IMR-90 (cell line): ENCODE data around the gene LARP4B.

Experiments used
- BHLHE40 ChIP-seq: fragments of 150-350 bp; IDR thresholded peaks from 2 replicates; pipeline ENCODE4 v1.6.1; 2016; ENCODE audit warnings: mild to moderate bottlenecking, low read depth, low read length
- CEBPB ChIP-seq: IDR thresholded peaks from 2 replicates; pipeline ENCODE4 v1.6.1; 2012; ENCODE audit warnings: low read depth, low read length, improper control_type of control experiment
- CHD1 ChIP-seq: IDR thresholded peaks from 2 replicates; pipeline ENCODE4 v1.6.1; 2012; ENCODE audit warnings: low read depth, low read length, improper control_type of control experiment
- MAFK ChIP-seq: IDR thresholded peaks from 2 replicates; pipeline ENCODE4 v1.6.1; 2012; ENCODE audit warnings: low read depth, low read length, improper control_type of control experiment
- MAZ ChIP-seq: IDR thresholded peaks from 2 replicates; pipeline ENCODE4 v1.6.1; 2012; ENCODE audit warnings: low read depth, mild to moderate bottlenecking, low read length, improper control_type of control experiment, moderate library complexity, borderline replicate concordance
- MXI1 ChIP-seq: IDR thresholded peaks from 2 replicates; pipeline ENCODE4 v1.6.1; 2012; ENCODE audit warnings: low read depth, mild to moderate bottlenecking, low read length, moderate library complexity, borderline replicate concordance
- POLR2A ChIP-seq: IDR thresholded peaks from 2 replicates; pipeline ENCODE4 v1.6.1; 2012; ENCODE audit warnings: mild to moderate bottlenecking, low read depth, low read length
- RAD21 ChIP-seq: IDR thresholded peaks from 2 replicates; pipeline ENCODE4 v1.6.1; 2012; ENCODE audit warnings: low read length, improper control_type of control experiment
- RCOR1 ChIP-seq: IDR thresholded peaks from 2 replicates; pipeline ENCODE4 v1.6.1; 2012; ENCODE audit warnings: mild to moderate bottlenecking, low read length, improper control_type of control experiment; ENCODE audit not compliant: insufficient replicate concordance
- RFX5 ChIP-seq: IDR thresholded peaks from 2 replicates; pipeline ENCODE4 v1.8.0; 2012; ENCODE audit warnings: low read depth, mild to moderate bottlenecking, low read length, moderate library complexity
- SMC3 ChIP-seq: fragments of 150-350 bp; IDR thresholded peaks from 2 replicates; pipeline ENCODE4 v1.6.1; 2016; ENCODE audit warnings: low read depth, mild to moderate bottlenecking, antibody characterized with exemption, low read length, moderate library complexity
- TF ChIP-seq, protein P1 (sequence below): conservative IDR thresholded peaks from 2 replicates; pipeline ENCODE4 v1.5.1; 2012; ENCODE audit warnings: mild to moderate bottlenecking, low read depth, low read length, improper control_type of control experiment
- TF ChIP-seq, protein P2 (sequence below): fragments of 150-350 bp; IDR thresholded peaks from 2 replicates; pipeline ENCODE4 v1.6.1; 2017; ENCODE audit warnings: mild to moderate bottlenecking, antibody characterized with exemption, low read length, low read depth
- TF ChIP-seq, protein P3 (sequence below): fragments of 150-350 bp; IDR thresholded peaks from 2 replicates; pipeline ENCODE4 v1.6.1; 2016; ENCODE audit warnings: low read depth, mild to moderate bottlenecking, low read length, moderate library complexity, borderline replicate concordance

DNA sequence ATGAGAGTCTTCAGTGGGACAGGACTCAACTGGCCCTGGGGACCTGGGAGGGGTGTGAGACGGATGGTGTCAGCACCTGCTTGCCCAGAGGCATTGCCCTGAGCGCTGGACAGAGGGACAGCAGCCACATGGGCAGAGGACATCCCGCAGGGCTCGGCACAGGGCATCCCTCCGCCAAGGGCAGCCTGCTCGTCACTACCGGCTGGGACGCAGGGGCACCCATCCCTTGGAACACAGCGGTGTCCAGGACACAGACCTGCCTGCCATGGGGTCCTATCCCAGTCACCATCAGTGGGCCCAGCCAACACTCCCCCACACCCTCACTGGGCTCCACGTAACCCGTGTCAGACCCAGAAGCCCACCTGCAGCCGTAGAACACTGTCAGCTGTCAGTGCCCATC is 109.3 kb downstream of the LARP4B start:
- TF ChIP-seq POLR2A (no peak), RAD21 (no peak), RCOR1 (no peak), BHLHE40 (no peak), SMC3 (no peak), RFX5 (no peak), CEBPB (no peak), MAFK (no peak), MXI1 (no peak), CHD1 (no peak), MAZ (no peak)
- TF ChIP-seq, protein P1, sequence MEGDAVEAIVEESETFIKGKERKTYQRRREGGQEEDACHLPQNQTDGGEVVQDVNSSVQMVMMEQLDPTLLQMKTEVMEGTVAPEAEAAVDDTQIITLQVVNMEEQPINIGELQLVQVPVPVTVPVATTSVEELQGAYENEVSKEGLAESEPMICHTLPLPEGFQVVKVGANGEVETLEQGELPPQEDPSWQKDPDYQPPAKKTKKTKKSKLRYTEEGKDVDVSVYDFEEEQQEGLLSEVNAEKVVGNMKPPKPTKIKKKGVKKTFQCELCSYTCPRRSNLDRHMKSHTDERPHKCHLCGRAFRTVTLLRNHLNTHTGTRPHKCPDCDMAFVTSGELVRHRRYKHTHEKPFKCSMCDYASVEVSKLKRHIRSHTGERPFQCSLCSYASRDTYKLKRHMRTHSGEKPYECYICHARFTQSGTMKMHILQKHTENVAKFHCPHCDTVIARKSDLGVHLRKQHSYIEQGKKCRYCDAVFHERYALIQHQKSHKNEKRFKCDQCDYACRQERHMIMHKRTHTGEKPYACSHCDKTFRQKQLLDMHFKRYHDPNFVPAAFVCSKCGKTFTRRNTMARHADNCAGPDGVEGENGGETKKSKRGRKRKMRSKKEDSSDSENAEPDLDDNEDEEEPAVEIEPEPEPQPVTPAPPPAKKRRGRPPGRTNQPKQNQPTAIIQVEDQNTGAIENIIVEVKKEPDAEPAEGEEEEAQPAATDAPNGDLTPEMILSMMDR, result no peak
- TF ChIP-seq, protein P2, sequence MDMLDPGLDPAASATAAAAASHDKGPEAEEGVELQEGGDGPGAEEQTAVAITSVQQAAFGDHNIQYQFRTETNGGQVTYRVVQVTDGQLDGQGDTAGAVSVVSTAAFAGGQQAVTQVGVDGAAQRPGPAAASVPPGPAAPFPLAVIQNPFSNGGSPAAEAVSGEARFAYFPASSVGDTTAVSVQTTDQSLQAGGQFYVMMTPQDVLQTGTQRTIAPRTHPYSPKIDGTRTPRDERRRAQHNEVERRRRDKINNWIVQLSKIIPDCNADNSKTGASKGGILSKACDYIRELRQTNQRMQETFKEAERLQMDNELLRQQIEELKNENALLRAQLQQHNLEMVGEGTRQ, result no peak
- TF ChIP-seq, protein P3, sequence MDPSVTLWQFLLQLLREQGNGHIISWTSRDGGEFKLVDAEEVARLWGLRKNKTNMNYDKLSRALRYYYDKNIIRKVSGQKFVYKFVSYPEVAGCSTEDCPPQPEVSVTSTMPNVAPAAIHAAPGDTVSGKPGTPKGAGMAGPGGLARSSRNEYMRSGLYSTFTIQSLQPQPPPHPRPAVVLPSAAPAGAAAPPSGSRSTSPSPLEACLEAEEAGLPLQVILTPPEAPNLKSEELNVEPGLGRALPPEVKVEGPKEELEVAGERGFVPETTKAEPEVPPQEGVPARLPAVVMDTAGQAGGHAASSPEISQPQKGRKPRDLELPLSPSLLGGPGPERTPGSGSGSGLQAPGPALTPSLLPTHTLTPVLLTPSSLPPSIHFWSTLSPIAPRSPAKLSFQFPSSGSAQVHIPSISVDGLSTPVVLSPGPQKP, result no peak
